Muscle of leg (tissue), 11 donors: Measurements from ENCODE around the gene OBI1. TPM values are rescaled to one million over a fixed set of nuclear protein-coding genes. Genes with fewer than 3 reads are reported as not detected.

ENCODE experiments used
- DNase-seq: peaks from one replicate; pipeline ENCODE4 v3.0.0; 2013
- H3K27ac ChIP-seq: one replicate; pipeline ENCODE4 v1.5.1; 2013; ENCODE audit warnings: mild to moderate bottlenecking, low read length, control low read depth
- H3K27me3 ChIP-seq: one replicate; pipeline ENCODE4 v1.6.1; 2013; ENCODE audit warnings: low read length; ENCODE audit not compliant: control insufficient read depth, insufficient read depth
- H3K36me3 ChIP-seq: one replicate; pipeline ENCODE4 v1.6.1; 2013; ENCODE audit warnings: low read length; ENCODE audit not compliant: control insufficient read depth, insufficient read depth
- H3K4me1 ChIP-seq: one replicate; pipeline ENCODE4 v1.6.1; 2013; ENCODE audit warnings: low read length; ENCODE audit not compliant: control insufficient read depth, insufficient read depth
- H3K4me3 ChIP-seq: one replicate; pipeline ENCODE4 v1.5.1; 2013; ENCODE audit warnings: low read length, control low read depth
- H3K9me3 ChIP-seq: replicated peaks from 2 replicates; pipeline ENCODE4 v1.6.1; 2013; ENCODE audit warnings: low read depth, low read length; ENCODE audit not compliant: control insufficient read depth
- WGBS: methylation state at CpG from one replicate; pipeline ENCODE4 v1.1.5; 2013; ENCODE audit warnings: missing lambda C conversion rate; ENCODE audit not compliant: insufficient coverage; 5-methylcytosine and 5-hydroxymethylcytosine counted together
- polyA plus RNA-seq, 8 donors: library from polyadenylated mRNA; unstranded; fragments of 120-200 nt; gene quantifications; one replicate each; pipeline versions ENCODE4 v1.2.1 to v1.2.3, GENCODE V29; 2013; ENCODE audit warnings: inconsistent platforms in 1 of 8, low replicate concordance in 1 of 8; ENCODE audit not compliant: insufficient read length in 8 of 8, insufficient read depth in 1 of 8
- total RNA-seq: library from RNA; stranded (reverse); fragments of 120-200 nt; gene quantifications from one replicate; pipeline ENCODE4 v1.2.4, GENCODE V29; 2013

The OBI1 gene
- total and polyA plus RNA-seq, 9 donors: 10.7 to 16.6 (median 14.4) TPM

GRCh38 chr13:78675112-78675511 lies 16.2 kb upstream of the OBI1 start:
- no peak for DNase-seq
- no peaks in the 10 kb centered on the region for H3K27me3 ChIP-seq
- no peaks in the 10 kb centered on the region for H3K9me3 ChIP-seq
- WGBS: 49% methylated on average over 2 of the region's 3 CpGs
- no peak overlapping the region for H3K4me3 ChIP-seq
- H3K36me3 ChIP-seq: no peaks in the 10 kb centered on the region
- peaks cover 1% of the 10 kb centered on the region for H3K4me1 ChIP-seq
- no peak overlapping the region for H3K27ac ChIP-seq

- DNase-seq: no peak
- 40% methylated on average over 1 of the region's 1 CpG for WGBS
- H3K27me3 ChIP-seq: no peaks in the 10 kb centered on the region
- H3K27ac ChIP-seq: no peak overlapping the region
- no peaks in the 10 kb centered on the region for H3K4me1 ChIP-seq
- H3K4me3 ChIP-seq: no peak overlapping the region
- no peaks in the 10 kb centered on the region for H3K9me3 ChIP-seq
- H3K36me3 ChIP-seq: no peaks in the 10 kb centered on the region
These were observed 15.7 kb upstream of the OBI1 start for GRCh38 chr13:78674638-78675037.

GRCh38 chr13:78662467-78662866 lies 3.5 kb upstream of the OBI1 start:
- H3K27ac ChIP-seq: no peak overlapping the region
- no peak for DNase-seq
- peaks cover 7% of the 10 kb centered on the region for H3K4me1 ChIP-seq
- H3K27me3 ChIP-seq: peaks cover 6% of the 10 kb centered on the region
- H3K4me3 ChIP-seq: no peak overlapping the region
- WGBS: 71% methylated on average over 1 of the region's 2 CpGs
- H3K9me3 ChIP-seq: no peaks in the 10 kb centered on the region
- no peaks in the 10 kb centered on the region for H3K36me3 ChIP-seq

- peaks cover 6% of the 10 kb centered on the region for H3K27me3 ChIP-seq
- no peak overlapping the region for H3K27ac ChIP-seq
- WGBS: no CpG with 5 or more reads among the region's 4 CpGs
- no peaks in the 10 kb centered on the region for H3K36me3 ChIP-seq
- H3K4me1 ChIP-seq: peaks cover 7% of the 10 kb centered on the region
- no peaks in the 10 kb centered on the region for H3K9me3 ChIP-seq
- H3K4me3 ChIP-seq: no peak overlapping the region
- DNase-seq: peak; percentile 10
These were observed 1.5 kb upstream of the OBI1 start for GRCh38 chr13:78660495-78660857.

- H3K9me3 ChIP-seq: no peaks in the 10 kb centered on the region
- H3K27ac ChIP-seq: no peak overlapping the region
- no peaks in the 10 kb centered on the region for H3K36me3 ChIP-seq
- DNase-seq: peak; percentile 35
- H3K27me3 ChIP-seq: peaks cover 6% of the 10 kb centered on the region
- WGBS: 39% methylated on average over 5 of the region's 20 CpGs
- H3K4me1 ChIP-seq: peaks cover 7% of the 10 kb centered on the region
- H3K4me3 ChIP-seq: peak overlapping the region; percentile 89
These were observed 958 bp upstream of the OBI1 start for GRCh38 chr13:78659732-78660494.

GRCh38 chr13:78659450-78659730 lies 435 bp upstream of the OBI1 start:
- DNase-seq: no peak
- 0% methylated on average over 3 of the region's 8 CpGs for WGBS

GRCh38 chr13:78657699-78658629 lies 991 bp downstream of the OBI1 start:
- peak overlapping the region; percentile 81 for H3K27ac ChIP-seq
- WGBS: 6% methylated on average over 4 of the region's 12 CpGs
- H3K4me1 ChIP-seq: peaks cover 7% of the 10 kb centered on the region
- peaks cover 6% of the 10 kb centered on the region for H3K27me3 ChIP-seq
- H3K36me3 ChIP-seq: no peaks in the 10 kb centered on the region
- peak overlapping the region; percentile 89 for H3K4me3 ChIP-seq
- H3K9me3 ChIP-seq: no peaks in the 10 kb centered on the region
- no peak for DNase-seq

More at GRCh38 chr13:78659450-78659730, 435 bp upstream of the OBI1 start:
- Histone ChIP-seq H3K4me1 (peaks cover 7% of the 10 kb centered on the region), H3K36me3 (no peaks in the 10 kb centered on the region), H3K27ac (peak overlapping the region; percentile 81), H3K27me3 (peaks cover 6% of the 10 kb centered on the region), H3K9me3 (no peaks in the 10 kb centered on the region), H3K4me3 (peak overlapping the region; percentile 89)

- peak; percentile 11 for DNase-seq
- no peaks in the 10 kb centered on the region for H3K9me3 ChIP-seq
- no peaks in the 10 kb centered on the region for H3K36me3 ChIP-seq
- H3K27me3 ChIP-seq: peaks cover 6% of the 10 kb centered on the region
- H3K4me1 ChIP-seq: peaks cover 7% of the 10 kb centered on the region
- H3K27ac ChIP-seq: peak overlapping the region; percentile 56
- H3K4me3 ChIP-seq: no peak overlapping the region
These were observed 3.0 kb downstream of the OBI1 start for GRCh38 chr13:78655906-78656305.

GRCh38 chr13:78655007-78655406 lies 3.9 kb downstream of the OBI1 start:
- WGBS: 67% methylated on average over 1 of the region's 3 CpGs
- peaks cover 5% of the 10 kb centered on the region for H3K4me1 ChIP-seq

GRCh38 chr13:78652651-78653050 lies 6.3 kb downstream of the OBI1 start:
- WGBS: no CpG with 5 or more reads among the region's 1 CpG
- H3K4me1 ChIP-seq: peaks cover under 1% of the 10 kb centered on the region
- no peak overlapping the region for H3K4me3 ChIP-seq
- no peak for DNase-seq
- H3K27ac ChIP-seq: no peak overlapping the region
- no peaks in the 10 kb centered on the region for H3K27me3 ChIP-seq
- H3K9me3 ChIP-seq: no peaks in the 10 kb centered on the region
- no peaks in the 10 kb centered on the region for H3K36me3 ChIP-seq

More at GRCh38 chr13:78655007-78655406, 3.9 kb downstream of the OBI1 start:
- Histone ChIP-seq H3K27me3 (peaks cover 1% of the 10 kb centered on the region), H3K4me3 (no peak overlapping the region), H3K9me3 (no peaks in the 10 kb centered on the region), H3K27ac (no peak overlapping the region), H3K36me3 (no peaks in the 10 kb centered on the region)
- DNase-seq: no peak
